SK-N-SH (cell line): Measurements from ENCODE around the gene STEAP1.

Experiments used
- CTCF ChIP-seq: fragments of 200-600 bp; sonication (generic); IDR thresholded peaks from 2 replicates; pipeline ENCODE4 v1.6.1; 2017; ENCODE audit warnings: antibody characterized with exemption, mild to moderate bottlenecking, moderate library complexity
- RAD21 ChIP-seq: IDR thresholded peaks from 2 replicates; pipeline ENCODE4 v1.6.1; 2012; ENCODE audit warnings: mild to moderate bottlenecking, low read length

DNA sequence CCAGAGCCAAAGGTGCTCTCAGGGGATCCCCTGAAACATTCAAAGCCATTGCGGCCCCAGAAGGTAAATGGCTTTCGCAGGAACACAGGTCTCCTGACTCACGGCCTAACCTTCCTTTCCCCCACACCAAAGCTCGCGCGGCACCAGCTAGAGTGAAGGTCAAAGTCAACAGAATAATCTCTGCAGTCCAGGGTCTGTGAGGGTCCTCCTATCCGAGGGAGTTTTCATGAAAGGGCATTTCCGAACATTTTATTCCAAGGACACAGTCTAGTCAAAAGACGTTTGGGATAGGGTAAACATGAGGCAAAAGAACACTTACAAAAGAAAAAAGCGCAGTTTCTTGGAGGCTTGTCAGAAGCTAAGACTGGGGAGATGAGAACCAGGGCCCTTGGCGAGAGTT is 56.7 kb downstream of the STEAP1 start:
- TF ChIP-seq CTCF = no peak
- no peak for TF ChIP-seq RAD21
